NCI-H524 (cell line): ENCODE measurements around the gene TSPAN18.
A peak's percentile ranks its signal among the peaks of the same experiment; 100 is the strongest.

ENCODE experiments used
- DNase-seq, 2 experiments: peaks; one replicate each; lab custom pipeline; 2025; lab: John Stamatoyannopoulos, UW

The TSPAN18 gene

GRCh38 chr11:44978961-44979331 lies 252.2 kb downstream of the TSPAN18 start:
- no peak for DNase-seq

GRCh38 chr11:44979543-44980399 lies 253.0 kb downstream of the TSPAN18 start:
- DNase-seq = no peak

- peak in 1 of 2 experiments; percentile 50 for DNase-seq
Measured at GRCh38 chr11:44980533-44981427, 254.0 kb downstream of the TSPAN18 start.
